ENCODE measurements around the gene PSMB11. TPM values are rescaled to one million over a fixed set of nuclear protein-coding genes. Genes with fewer than 3 reads are reported as not detected.

PSMB11 gene
- total RNA-seq, 1 experiment from 2014 or later, result not detected

DNA sequence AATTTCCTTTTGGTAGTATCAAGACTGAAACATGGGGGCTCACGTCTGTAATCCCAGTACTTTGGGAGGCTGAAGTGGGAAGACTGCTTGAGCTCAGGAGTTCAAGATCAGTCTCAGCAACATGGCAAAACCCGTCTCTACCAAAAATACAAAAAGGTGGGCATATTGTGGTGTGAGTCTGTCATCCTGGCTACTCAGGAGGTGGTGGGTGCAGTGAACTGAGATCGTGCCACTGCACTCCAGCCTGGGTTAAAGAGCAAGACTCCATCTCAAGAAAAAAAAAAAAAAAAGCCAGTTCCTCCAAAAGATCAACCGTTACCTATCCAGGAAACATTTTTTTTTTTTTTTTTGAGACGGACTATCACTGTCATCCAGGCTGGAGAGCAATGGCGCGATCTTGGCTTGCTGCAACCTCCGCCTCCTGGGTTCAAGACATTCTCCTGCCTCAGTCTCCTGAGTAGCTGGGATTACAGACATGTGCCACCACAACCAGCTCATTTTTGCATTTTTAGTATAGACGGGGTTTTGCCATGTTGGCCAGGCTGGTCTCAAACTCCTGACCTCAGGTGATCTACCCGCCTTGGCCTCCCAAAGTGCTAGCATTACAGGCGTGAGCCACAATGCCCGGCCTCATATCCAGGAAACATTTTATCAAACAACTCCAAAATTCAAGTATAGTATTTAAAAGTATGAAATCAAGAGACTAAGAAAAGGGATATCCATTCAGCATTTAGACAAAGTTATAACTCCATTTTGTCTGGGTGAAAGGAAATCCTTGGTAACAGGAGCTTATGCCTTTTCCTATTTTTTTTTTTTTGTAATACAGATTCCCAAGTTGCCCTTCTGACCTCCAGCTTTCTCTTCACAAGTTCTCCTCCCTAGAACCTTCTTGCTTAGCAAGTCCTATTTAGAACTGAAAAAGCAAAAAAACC, 49.5 kb downstream of the PSMB11 start:
- ATAC-seq, result no peak

DNA sequence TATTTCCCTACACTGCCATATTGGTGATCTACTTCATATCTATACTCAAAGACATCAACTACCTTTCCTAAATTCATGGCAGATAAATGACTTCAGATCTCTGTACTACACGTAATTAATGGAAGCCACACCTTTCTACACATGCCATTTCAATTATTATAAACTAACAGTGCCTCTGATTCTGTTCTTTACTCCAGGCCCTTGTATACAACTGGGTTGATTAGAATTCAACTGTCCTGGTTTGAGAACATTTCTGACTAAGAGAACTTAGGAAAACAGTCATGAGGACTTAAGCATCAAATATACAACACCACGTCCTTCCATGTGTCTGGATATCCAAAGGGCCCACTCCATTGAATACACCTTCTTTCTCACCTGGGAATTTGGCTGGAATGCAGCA, 51.1 kb downstream of the PSMB11 start:
- intact Hi-C loops (cut with micrococcal nuclease), result no loop called here
- peaks cover 66% of the 10 kb centered on the region for H3K79me2 ChIP-seq (ENCODE audit: low read length)
- H3K9ac ChIP-seq (ENCODE audit: low read length), result no peak overlapping the region
- H3K4me3 ChIP-seq (ENCODE audit: low read length), result peak overlapping the region; percentile 95
- H3F3A ChIP-seq (ENCODE audit: low read length, unreplicated experiment), result no peaks in the 10 kb centered on the region
- TF ChIP-seq, protein P1, sequence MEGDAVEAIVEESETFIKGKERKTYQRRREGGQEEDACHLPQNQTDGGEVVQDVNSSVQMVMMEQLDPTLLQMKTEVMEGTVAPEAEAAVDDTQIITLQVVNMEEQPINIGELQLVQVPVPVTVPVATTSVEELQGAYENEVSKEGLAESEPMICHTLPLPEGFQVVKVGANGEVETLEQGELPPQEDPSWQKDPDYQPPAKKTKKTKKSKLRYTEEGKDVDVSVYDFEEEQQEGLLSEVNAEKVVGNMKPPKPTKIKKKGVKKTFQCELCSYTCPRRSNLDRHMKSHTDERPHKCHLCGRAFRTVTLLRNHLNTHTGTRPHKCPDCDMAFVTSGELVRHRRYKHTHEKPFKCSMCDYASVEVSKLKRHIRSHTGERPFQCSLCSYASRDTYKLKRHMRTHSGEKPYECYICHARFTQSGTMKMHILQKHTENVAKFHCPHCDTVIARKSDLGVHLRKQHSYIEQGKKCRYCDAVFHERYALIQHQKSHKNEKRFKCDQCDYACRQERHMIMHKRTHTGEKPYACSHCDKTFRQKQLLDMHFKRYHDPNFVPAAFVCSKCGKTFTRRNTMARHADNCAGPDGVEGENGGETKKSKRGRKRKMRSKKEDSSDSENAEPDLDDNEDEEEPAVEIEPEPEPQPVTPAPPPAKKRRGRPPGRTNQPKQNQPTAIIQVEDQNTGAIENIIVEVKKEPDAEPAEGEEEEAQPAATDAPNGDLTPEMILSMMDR (conservative IDR thresholded peaks at IDR 0.05; ENCODE audit: low read depth, low read length), result no peak
- TF ChIP-seq EZH2 (IDR thresholded peaks at IDR 0.05; ENCODE audit: low read length, unreplicated experiment) (no peak), EZH2phosphoT487 (IDR thresholded peaks at IDR 0.05; ENCODE audit: borderline replicate concordance, low read length) (no peak)
- DNase-seq (no peak), ATAC-seq (no peak)
- no peak overlapping the region for H2AFZ ChIP-seq (ENCODE audit: low read length)
- peak overlapping the region; percentile 96 for H3K4me2 ChIP-seq (ENCODE audit: low read length)
- no TSS peak for BruUV-seq (replicated peaks)
- H3K9me3 ChIP-seq (ENCODE audit: low read length), result no peaks in the 10 kb centered on the region
- no peak overlapping the region for H3K27ac ChIP-seq (ENCODE audit: low read length)
- POLR2A ChIA-PET (ENCODE audit: unreplicated experiment), result no interaction called here
- H3K36me3 ChIP-seq (ENCODE audit: low read depth, low read length), result peaks cover 50% of the 10 kb centered on the region
- no peaks in the 10 kb centered on the region for H3K27me3 ChIP-seq (ENCODE audit: low read length)
- H3K9me2 ChIP-seq (replicated peaks; ENCODE audit: low read length), result no peaks in the 10 kb centered on the region
- H4K20me1 ChIP-seq (ENCODE audit: low read length), result peaks cover 29% of the 10 kb centered on the region
- H3K4me1 ChIP-seq (ENCODE audit: insufficient read depth, low read length), result peaks cover 21% of the 10 kb centered on the region
- CTCF ChIA-PET, result no interaction called here

More for the DNA sequence above, 49.5 kb downstream of the PSMB11 start:
- no peak overlapping the region for H3K4me2 ChIP-seq (ENCODE audit: low read length)
- peaks cover 55% of the 10 kb centered on the region for H3K36me3 ChIP-seq (ENCODE audit: low read depth, low read length)
- TF ChIP-seq EZH2phosphoT487 (IDR thresholded peaks at IDR 0.05; ENCODE audit: borderline replicate concordance, low read length) (no peak), EZH2 (IDR thresholded peaks at IDR 0.05; ENCODE audit: low read length, unreplicated experiment) (no peak)
- TF ChIP-seq, protein P1 (conservative IDR thresholded peaks at IDR 0.05; ENCODE audit: low read depth, low read length), result no peak
- no peaks in the 10 kb centered on the region for H3K9me2 ChIP-seq (replicated peaks; ENCODE audit: low read length)
- peaks cover 54% of the 10 kb centered on the region for H3K79me2 ChIP-seq (ENCODE audit: low read length)
- H4K20me1 ChIP-seq (ENCODE audit: low read length), result peaks cover 18% of the 10 kb centered on the region
- ChIA-PET CTCF (interaction anchor here (0.5 kb wide), 1 partner anchor 22 kb away, joined by 4 read pairs; no protein-coding TSS in a partner anchor), POLR2A (ENCODE audit: unreplicated experiment) (no interaction called here)
- no peak overlapping the region for H3K4me3 ChIP-seq (ENCODE audit: low read length)
- peaks cover 14% of the 10 kb centered on the region for H3K4me1 ChIP-seq (ENCODE audit: insufficient read depth, low read length)
- DNase-seq, result no peak
- H3K27ac ChIP-seq (ENCODE audit: low read length), result no peak overlapping the region
- no peak overlapping the region for H2AFZ ChIP-seq (ENCODE audit: low read length)
- no peaks in the 10 kb centered on the region for H3F3A ChIP-seq (ENCODE audit: low read length, unreplicated experiment)
- BruUV-seq (replicated peaks), result no TSS peak
- no peaks in the 10 kb centered on the region for H3K27me3 ChIP-seq (ENCODE audit: low read length)
- intact Hi-C loops (cut with micrococcal nuclease), result no loop called here
- H3K9me3 ChIP-seq (ENCODE audit: low read length), result no peaks in the 10 kb centered on the region
- H3K9ac ChIP-seq (ENCODE audit: low read length), result no peak overlapping the region

DNA sequence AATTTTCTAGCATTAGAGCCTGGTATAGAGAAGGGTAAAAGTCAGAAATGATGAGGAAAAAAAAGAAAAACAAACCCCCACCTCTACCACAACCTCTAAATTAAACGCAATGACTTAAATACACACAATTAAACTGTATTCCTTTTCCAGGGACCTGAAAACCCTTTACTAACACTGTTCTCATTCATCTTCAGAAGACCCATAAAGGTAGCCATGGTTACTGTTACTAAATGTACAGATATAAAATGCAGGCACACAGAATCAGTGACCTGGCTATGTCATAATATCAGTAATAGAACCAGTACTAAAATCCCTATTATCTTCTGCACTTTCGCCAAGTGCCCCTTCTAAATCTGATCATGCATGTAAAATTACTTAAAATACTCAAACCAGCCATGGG, 51.5 kb downstream of the PSMB11 start:
- peak overlapping the region; percentile 95 for H3K4me3 ChIP-seq (ENCODE audit: low read length)
- intact Hi-C loops (cut with micrococcal nuclease), result no loop called here
- no TSS peak for BruUV-seq (replicated peaks)
- H3F3A ChIP-seq (ENCODE audit: low read length, unreplicated experiment), result no peaks in the 10 kb centered on the region
- POLR2A ChIA-PET (ENCODE audit: unreplicated experiment), result interaction anchor here (0.6 kb wide), 1 partner anchor 15 kb away, joined by 6 read pairs; no protein-coding TSS in a partner anchor
- no peaks in the 10 kb centered on the region for H3K9me2 ChIP-seq (replicated peaks; ENCODE audit: low read length)
- peaks cover 29% of the 10 kb centered on the region for H4K20me1 ChIP-seq (ENCODE audit: low read length)
- TF ChIP-seq EZH2phosphoT487 (IDR thresholded peaks at IDR 0.05; ENCODE audit: borderline replicate concordance, low read length), result no peak
- TF ChIP-seq EZH2 (IDR thresholded peaks at IDR 0.05; ENCODE audit: low read length, unreplicated experiment), result no peak
- TF ChIP-seq, protein P1 (conservative IDR thresholded peaks at IDR 0.05; ENCODE audit: low read depth, low read length), result no peak
- CTCF ChIA-PET, result interaction anchor here (2.5 kb wide), 1 partner anchor 25 kb away, joined by 45 read pairs; no protein-coding TSS in a partner anchor
- H3K9ac ChIP-seq (ENCODE audit: low read length), result peak overlapping the region; percentile 96
- H3K36me3 ChIP-seq (ENCODE audit: low read depth, low read length), result peaks cover 50% of the 10 kb centered on the region
- peaks cover 21% of the 10 kb centered on the region for H3K4me1 ChIP-seq (ENCODE audit: insufficient read depth, low read length)
- no peaks in the 10 kb centered on the region for H3K9me3 ChIP-seq (ENCODE audit: low read length)
- no peaks in the 10 kb centered on the region for H3K27me3 ChIP-seq (ENCODE audit: low read length)
- DNase-seq (no peak), ATAC-seq (no peak)
- no peak overlapping the region for H3K27ac ChIP-seq (ENCODE audit: low read length)
- peaks cover 70% of the 10 kb centered on the region for H3K79me2 ChIP-seq (ENCODE audit: low read length)
- H2AFZ ChIP-seq (ENCODE audit: low read length), result no peak overlapping the region
- peak overlapping the region; percentile 96 for H3K4me2 ChIP-seq (ENCODE audit: low read length)

Data from PC-3 (cell line).